Measurements from ENCODE around the gene ADCYAP1R1.

ADCYAP1R1 gene

GRCh38 chr7:31129067-31129466 lies 77.0 kb downstream of the ADCYAP1R1 start:
- H3K9me3 Mint-ChIP-seq = no peaks in the 10 kb centered on the region
- TF ChIP-seq CTCF (IDR thresholded peaks at IDR 0.05) = no peak
- H3K27ac Mint-ChIP-seq = no peak overlapping the region
- H3K36me3 Mint-ChIP-seq (ENCODE audit: low read depth) = no peaks in the 10 kb centered on the region
- no peak for DNase-seq
- H3K27me3 Mint-ChIP-seq (ENCODE audit: low read depth, poor library complexity) = peaks cover 15% of the 10 kb centered on the region
- no peaks in the 10 kb centered on the region for H3K4me1 Mint-ChIP-seq
- no peak overlapping the region for H3K4me3 Mint-ChIP-seq

GRCh38 chr7:31133497-31133896 lies 81.4 kb downstream of the ADCYAP1R1 start:
- DNase-seq = no peak
- Mint-ChIP-seq H3K27ac (no peak overlapping the region), H3K27me3 (ENCODE audit: low read depth, poor library complexity) (peaks cover 3% of the 10 kb centered on the region), H3K36me3 (ENCODE audit: low read depth) (no peaks in the 10 kb centered on the region), H3K9me3 (no peaks in the 10 kb centered on the region), H3K4me1 (peaks cover 5% of the 10 kb centered on the region), H3K4me3 (no peak overlapping the region)
- no peak for TF ChIP-seq CTCF (IDR thresholded peaks at IDR 0.05)

- Mint-ChIP-seq H3K36me3 (ENCODE audit: low read depth) (no peaks in the 10 kb centered on the region), H3K9me3 (no peaks in the 10 kb centered on the region), H3K27ac (no peak overlapping the region), H3K4me1 (peaks cover 5% of the 10 kb centered on the region), H3K4me3 (no peak overlapping the region), H3K27me3 (ENCODE audit: low read depth, poor library complexity) (peaks cover 3% of the 10 kb centered on the region)
- peak; percentile 75 for TF ChIP-seq CTCF (IDR thresholded peaks at IDR 0.05)
- peak; percentile 79 for DNase-seq
Observed at GRCh38 chr7:31134246-31135188, 82.4 kb downstream of the ADCYAP1R1 start.

- no peak overlapping the region for H3K27ac Mint-ChIP-seq
- H3K27me3 Mint-ChIP-seq (ENCODE audit: low read depth, poor library complexity) = peaks cover 14% of the 10 kb centered on the region
- no peak for DNase-seq
- no peaks in the 10 kb centered on the region for H3K9me3 Mint-ChIP-seq
- no peak for TF ChIP-seq CTCF (IDR thresholded peaks at IDR 0.05)
- no peak overlapping the region for H3K4me3 Mint-ChIP-seq
- H3K36me3 Mint-ChIP-seq (ENCODE audit: low read depth) = no peaks in the 10 kb centered on the region
- H3K4me1 Mint-ChIP-seq = peaks cover 5% of the 10 kb centered on the region
Observed at GRCh38 chr7:31137234-31137633, 85.1 kb downstream of the ADCYAP1R1 start.

GRCh38 chr7:31145339-31145738 lies 93.2 kb downstream of the ADCYAP1R1 start:
- peaks cover 10% of the 10 kb centered on the region for H3K9me3 Mint-ChIP-seq
- no peak for TF ChIP-seq CTCF (IDR thresholded peaks at IDR 0.05)
- H3K27me3 Mint-ChIP-seq (ENCODE audit: low read depth, poor library complexity) = peaks cover 17% of the 10 kb centered on the region
- H3K36me3 Mint-ChIP-seq (ENCODE audit: low read depth) = no peaks in the 10 kb centered on the region
- no peak for DNase-seq
- no peak overlapping the region for H3K27ac Mint-ChIP-seq
- no peak overlapping the region for H3K4me3 Mint-ChIP-seq
- H3K4me1 Mint-ChIP-seq = no peaks in the 10 kb centered on the region

GRCh38 chr7:31146030-31146429 lies 93.9 kb downstream of the ADCYAP1R1 start:
- Mint-ChIP-seq H3K27me3 (ENCODE audit: low read depth, poor library complexity) (peaks cover 17% of the 10 kb centered on the region), H3K4me3 (no peak overlapping the region), H3K27ac (no peak overlapping the region), H3K36me3 (ENCODE audit: low read depth) (no peaks in the 10 kb centered on the region), H3K4me1 (no peaks in the 10 kb centered on the region), H3K9me3 (peaks cover 10% of the 10 kb centered on the region)
- DNase-seq = no peak
- TF ChIP-seq CTCF (IDR thresholded peaks at IDR 0.05) = no peak

All from nephron progenitor cell (in vitro differentiated cells).